NCI-H146 treated with DMSO at 0.1 percent for 48 hours (cell line): ENCODE data around the gene FAM222B.
"Not testable (repeated sequence)": the region's sequence is repeated elsewhere in the genome, so short reads cannot be mapped to it uniquely, and the experiment has no call there.

Source experiments
- DNase-seq: peaks from one replicate; lab custom pipeline; 2025; ENCODE audit not compliant: unreplicated experiment; lab: John Stamatoyannopoulos, UW

The FAM222B gene

GRCh38 chr17:28846231-28846630 lies 3.6 kb upstream of the FAM222B start:
- DNase-seq = no peak

GRCh38 chr17:28843816-28844148 lies 1.2 kb upstream of the FAM222B start:
- no peak for DNase-seq

DNA sequence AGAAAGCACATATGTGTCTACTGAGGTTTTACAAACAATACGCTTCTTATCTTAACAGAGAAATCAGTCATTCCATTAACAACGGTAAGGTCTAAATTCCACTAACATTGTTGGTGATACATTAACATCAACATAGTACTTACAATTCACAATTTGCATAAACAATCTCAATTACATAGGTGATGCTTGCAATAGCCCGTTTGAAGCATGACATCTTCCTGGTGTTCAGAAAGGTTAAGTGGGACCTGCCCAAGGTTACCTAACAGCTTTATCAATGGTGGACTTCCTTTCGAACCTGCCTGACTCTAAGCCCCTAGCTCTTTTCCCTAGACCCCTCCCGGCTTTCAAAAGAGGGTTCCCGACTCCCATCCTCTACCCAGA lies 699 bp downstream of the FAM222B start:
- peak; percentile 27 for DNase-seq

- no peak for DNase-seq
Observed at GRCh38 chr17:28839221-28839620, 3.4 kb downstream of the FAM222B start.

- DNase-seq = not testable (repeated sequence)
Observed at GRCh38 chr17:28836541-28836940, 6.0 kb downstream of the FAM222B start.

DNA sequence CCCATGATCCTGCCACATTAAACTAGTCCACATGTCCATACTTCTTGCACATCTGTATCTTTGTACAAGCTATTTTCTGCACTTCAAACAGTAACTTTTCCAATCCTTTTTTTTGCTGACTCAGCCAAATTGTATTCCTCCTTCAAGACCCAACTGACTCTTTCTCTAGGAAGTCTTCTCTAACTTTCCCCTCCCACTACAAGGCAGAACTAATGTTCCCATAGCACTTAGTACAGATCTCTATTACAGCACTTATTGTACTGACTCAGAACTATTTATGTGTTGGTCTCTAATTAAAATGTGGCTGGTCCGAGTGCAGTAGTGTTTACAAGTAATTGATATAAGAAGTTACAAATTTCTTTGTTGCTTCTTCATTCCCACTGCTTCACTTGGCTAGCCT lies 8.2 kb downstream of the FAM222B start:
- no peak for DNase-seq

DNA sequence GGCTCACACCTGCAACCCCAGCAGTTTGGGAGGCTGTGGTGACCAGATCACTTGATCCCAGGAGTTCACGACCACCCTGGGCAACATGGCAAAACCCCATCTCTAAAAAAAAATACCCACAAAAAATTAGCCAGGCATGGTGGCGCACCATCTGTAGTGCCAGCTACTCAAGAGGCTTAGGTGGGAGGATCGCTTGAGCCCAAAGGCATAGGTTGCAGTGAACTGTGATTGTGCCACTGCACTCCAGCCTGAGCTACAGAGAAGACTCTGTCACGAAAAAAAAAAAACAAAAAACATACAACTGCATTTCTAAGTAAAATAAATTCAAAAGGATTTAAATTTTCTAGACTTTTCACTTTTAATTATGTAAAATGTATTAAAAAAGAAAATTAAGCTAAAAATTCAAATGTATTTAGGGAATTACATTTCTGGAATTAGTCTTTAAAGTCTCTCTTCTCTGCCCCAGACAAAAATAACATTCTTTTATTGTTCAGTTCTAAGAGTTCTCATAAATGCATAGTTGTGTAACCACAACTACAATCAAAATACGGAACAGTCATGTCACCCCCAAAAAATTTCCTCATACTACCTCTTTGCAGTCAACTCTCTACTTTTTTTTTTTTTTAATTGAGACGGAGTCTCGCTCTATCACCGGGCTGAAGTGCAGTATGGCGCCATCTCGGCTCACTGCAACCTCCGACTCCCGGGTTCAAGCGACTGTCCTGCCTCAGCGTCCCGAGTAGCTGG lies 14.1 kb downstream of the FAM222B start:
- DNase-seq = no peak

DNA sequence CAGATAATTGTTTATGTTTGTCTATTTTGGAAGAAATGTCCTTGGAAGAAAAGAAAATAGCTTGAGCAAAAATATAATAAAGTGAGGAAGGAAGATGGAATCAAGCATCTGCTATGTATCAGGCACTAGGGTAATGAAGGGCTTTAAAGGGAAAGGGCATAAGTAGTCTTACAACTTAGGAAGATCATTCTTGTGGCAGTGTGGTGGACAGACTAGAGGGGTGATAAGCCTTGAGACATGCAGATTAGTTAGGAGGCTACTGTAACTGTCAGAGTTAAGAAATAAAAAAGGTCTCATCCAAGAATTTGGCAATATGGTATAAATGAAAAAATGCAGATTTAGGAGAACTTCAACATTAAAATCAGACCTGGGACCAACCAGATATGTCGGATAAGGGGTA lies 14.9 kb downstream of the FAM222B start:
- DNase-seq = no peak

GRCh38 chr17:28819582-28819981 lies 23.0 kb downstream of the FAM222B start:
- DNase-seq = no peak

DNA sequence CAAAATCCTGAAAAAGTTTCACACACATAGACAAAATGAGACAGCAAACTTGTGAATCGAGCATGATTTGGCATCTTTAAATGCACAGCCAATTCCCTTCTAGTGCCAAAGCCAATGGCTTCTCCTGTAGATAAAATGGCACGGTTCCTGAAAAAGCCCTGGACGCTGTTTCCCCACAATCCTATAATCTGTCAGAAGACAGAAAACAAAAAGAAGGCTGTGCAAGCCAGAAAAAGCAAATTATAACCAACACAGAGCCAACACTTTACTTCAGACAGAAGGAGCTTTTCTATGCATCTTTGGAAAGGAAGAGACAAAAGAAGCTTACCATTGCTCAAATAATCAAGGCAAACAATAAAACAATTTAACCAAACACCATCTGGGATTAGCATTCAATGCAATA lies 23.8 kb downstream of the FAM222B start:
- DNase-seq = no peak

DNA sequence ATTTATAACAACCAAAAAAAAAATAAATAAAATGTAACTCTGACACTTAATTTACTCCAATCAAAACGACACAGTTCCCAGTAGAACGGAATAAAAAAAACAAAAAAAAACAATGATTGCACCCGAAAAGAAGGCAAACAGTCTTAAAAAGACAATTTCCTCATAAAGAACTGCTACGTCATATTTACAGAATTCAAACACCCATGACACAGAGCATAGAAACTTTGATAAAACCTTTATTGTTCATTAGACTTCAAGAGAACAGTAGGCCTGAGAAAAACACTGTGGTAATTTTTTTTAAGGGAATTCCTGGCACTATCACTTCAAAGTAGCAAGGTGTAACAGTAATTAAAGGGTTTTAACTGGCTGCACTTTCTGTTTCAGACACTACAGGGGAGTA lies 26.1 kb downstream of the FAM222B start:
- DNase-seq = no peak

GRCh38 chr17:28812748-28813377 lies 29.7 kb downstream of the FAM222B start:
- DNase-seq = no peak

GRCh38 chr17:28812091-28812747 lies 30.4 kb downstream of the FAM222B start:
- peak; percentile 94 for DNase-seq

DNA sequence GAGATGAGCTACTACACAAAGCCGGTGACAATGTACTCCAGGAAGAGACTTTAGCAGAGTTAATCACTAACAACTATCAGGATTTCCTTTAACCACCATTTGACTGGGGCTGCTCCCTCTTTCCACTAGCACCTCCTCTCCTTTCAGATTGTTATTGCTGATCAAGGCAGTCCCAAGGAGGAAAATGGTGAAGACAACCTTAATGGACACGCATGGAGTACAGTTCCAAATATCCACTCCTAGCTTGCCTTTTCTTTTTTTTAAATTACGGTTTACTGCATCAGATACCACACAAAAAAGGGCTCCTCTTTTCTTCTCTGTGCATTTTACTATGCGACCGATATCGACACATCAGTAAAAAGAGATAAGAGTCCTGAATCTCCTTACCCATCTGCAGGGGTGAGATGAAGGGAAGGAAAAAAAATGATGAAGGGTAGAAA lies 30.9 kb downstream of the FAM222B start:
- DNase-seq = peak; percentile 11

GRCh38 chr17:28810437-28810836 lies 32.2 kb downstream of the FAM222B start:
- DNase-seq = no peak

- DNase-seq = peak; percentile 59
Observed at GRCh38 chr17:28807925-28808634, 34.5 kb downstream of the FAM222B start.

GRCh38 chr17:28796062-28796461 lies 46.5 kb downstream of the FAM222B start:
- peak; percentile 13 for DNase-seq

- DNase-seq = not testable (repeated sequence)
Observed at GRCh38 chr17:28794846-28795441, 47.6 kb downstream of the FAM222B start.

GRCh38 chr17:28792877-28793661 lies 49.5 kb downstream of the FAM222B start:
- DNase-seq = no peak

DNA sequence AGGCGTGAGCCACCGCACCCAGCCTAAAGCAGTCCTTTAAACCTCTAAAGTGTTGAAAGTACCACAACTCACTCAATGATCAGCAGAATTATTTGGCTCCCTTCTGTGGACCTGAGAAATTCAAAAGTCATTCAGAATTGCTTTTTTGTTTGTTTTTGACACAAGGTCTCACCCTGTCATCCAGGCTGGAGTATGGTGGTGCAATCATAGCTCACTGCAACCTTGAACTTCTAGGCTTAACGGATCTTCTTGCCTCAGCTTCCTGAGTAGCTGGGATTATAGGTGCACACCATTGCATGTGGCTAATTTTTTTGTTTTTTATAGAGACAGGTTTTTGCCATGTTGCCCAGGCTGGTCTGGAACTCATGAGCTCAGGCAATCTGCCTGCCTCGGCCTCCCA lies 54.5 kb downstream of the FAM222B start:
- no peak for DNase-seq
